ENCODE measurements around the gene GNG12.

Gene GNG12

GRCh38 chr1:67723620-67724019, 109.6 kb downstream of the GNG12 start:
- H3K4me3 ChIP-seq (ENCODE audit: low read length): no peak overlapping the region
- no peak for TF ChIP-seq CTCF (conservative IDR thresholded peaks at IDR 0.05; ENCODE audit: low read depth, low read length)
- no peak for DNase-seq (ENCODE audit: low read depth)

- H3K4me3 ChIP-seq (ENCODE audit: low read length): no peak overlapping the region
- DNase-seq (ENCODE audit: low read depth): no peak
Observed at GRCh38 chr1:67723126-67723525, 110.1 kb downstream of the GNG12 start.

GRCh38 chr1:67722292-67722944, 110.8 kb downstream of the GNG12 start:
- DNase-seq (ENCODE audit: low read depth): no peak
- H3K4me3 ChIP-seq (ENCODE audit: low read length): no peak overlapping the region
- no peak for TF ChIP-seq CTCF (conservative IDR thresholded peaks at IDR 0.05; ENCODE audit: low read depth, low read length)

More at GRCh38 chr1:67723126-67723525, 110.1 kb downstream of the GNG12 start:
- TF ChIP-seq CTCF (conservative IDR thresholded peaks at IDR 0.05; ENCODE audit: low read depth, low read length): no peak

GRCh38 chr1:67721650-67722291, 111.5 kb downstream of the GNG12 start:
- H3K4me3 ChIP-seq (ENCODE audit: low read length): no peak overlapping the region

GRCh38 chr1:67721112-67721511, 112.2 kb downstream of the GNG12 start:
- TF ChIP-seq CTCF (conservative IDR thresholded peaks at IDR 0.05; ENCODE audit: low read depth, low read length): no peak

More at GRCh38 chr1:67721650-67722291, 111.5 kb downstream of the GNG12 start:
- TF ChIP-seq CTCF (conservative IDR thresholded peaks at IDR 0.05; ENCODE audit: low read depth, low read length): no peak
- no peak for DNase-seq (ENCODE audit: low read depth)

GRCh38 chr1:67719329-67720196, 113.7 kb downstream of the GNG12 start:
- no peak for DNase-seq (ENCODE audit: low read depth)
- no peak for TF ChIP-seq CTCF (conservative IDR thresholded peaks at IDR 0.05; ENCODE audit: low read depth, low read length)
- no peak overlapping the region for H3K4me3 ChIP-seq (ENCODE audit: low read length)

More at GRCh38 chr1:67721112-67721511, 112.2 kb downstream of the GNG12 start:
- DNase-seq (ENCODE audit: low read depth): no peak
- H3K4me3 ChIP-seq (ENCODE audit: low read length): no peak overlapping the region

Measured in retinal pigment epithelial cell (primary cell).